GM23248 (cell line): ENCODE results near the gene RASSF3.

Experiments used
- EZH2 ChIP-seq: fragments of 200-600 bp; sonication (generic); IDR thresholded peaks from 2 replicates; pipeline ENCODE4 v1.6.1; 2018; ENCODE audit warnings: antibody characterized with exemption, mild to moderate bottlenecking; ENCODE audit not compliant: insufficient read depth, poor library complexity, severe bottlenecking
- EZH2phosphoT487 ChIP-seq: fragments of 200-600 bp; sonication (generic); IDR thresholded peaks from 2 replicates; pipeline ENCODE4 v1.6.1; 2018; ENCODE audit warnings: antibody characterized with exemption, moderate library complexity, mild to moderate bottlenecking, low read depth; ENCODE audit not compliant: insufficient read depth

DNA sequence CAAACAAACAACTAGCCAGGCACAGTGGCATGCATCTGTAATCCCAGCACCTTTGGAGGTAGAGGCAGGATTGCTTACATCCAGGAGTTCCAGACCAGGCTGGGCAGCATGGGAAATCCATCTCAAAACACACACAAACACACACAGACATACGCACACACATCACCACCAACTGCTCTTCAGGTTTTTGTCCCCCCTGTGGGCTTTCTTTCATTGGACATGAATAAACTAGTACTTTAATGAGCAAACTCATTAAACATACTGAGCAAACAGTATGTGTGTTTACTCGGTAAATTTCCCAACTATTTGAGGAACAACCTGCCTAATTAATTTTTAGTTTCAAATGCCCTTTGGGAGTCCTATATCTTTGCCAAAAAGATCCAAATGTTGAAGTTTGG, 10.1 kb upstream of the RASSF3 start:
- no peak for TF ChIP-seq EZH2phosphoT487
- no peak for TF ChIP-seq EZH2
